Ovary (tissue), 9 donors: ENCODE results near the gene LETM1. TPM values are rescaled to one million over a fixed set of nuclear protein-coding genes. Genes with fewer than 3 reads are reported as not detected.
A peak's percentile ranks its signal among the peaks of the same experiment; 100 is the strongest.

Experiments used
- DNase-seq, 5 donors: peaks; one replicate each; pipeline ENCODE4 v3.0.0-alpha.2; 2019 to 2020
- H3K27ac ChIP-seq, 2 donors: fragments of 200-600 bp; one replicate each; pipeline versions ENCODE4 v1.5.1 to v1.8.0; 2019 to 2022
- H3K27me3 ChIP-seq: fragments of 200-600 bp; one replicate; pipeline ENCODE4 v1.8.0; 2022
- H3K36me3 ChIP-seq: fragments of 200-600 bp; sonication (generic); one replicate; pipeline ENCODE4 v1.5.1; 2019
- H3K4me1 ChIP-seq: one replicate; pipeline ENCODE4 v1.8.1; 2013; ENCODE audit warnings: mild to moderate bottlenecking, moderate library complexity; ENCODE audit not compliant: insufficient read depth
- H3K4me3 ChIP-seq: fragments of 200-600 bp; sonication (generic); one replicate; pipeline ENCODE4 v1.5.1; 2017
- H3K9me3 ChIP-seq, 2 donors: fragments of 200-600 bp in 1 of 2; sonication (generic) in 1 of 2; one replicate each; pipeline versions ENCODE4 v1.5.1 to v1.8.1; 2013 to 2019; ENCODE audit warnings: mild to moderate bottlenecking in 1 of 2, moderate library complexity in 1 of 2
- EP300 ChIP-seq: sonication (generic); formaldehyde crosslinking; IDR thresholded peaks from one replicate; pipeline ENCODE4 v1.6.1; 2017; ENCODE audit warnings: antibody characterized with exemption
- POLR2A ChIP-seq: fragments of 450-650 bp; IDR thresholded peaks from one replicate; pipeline ENCODE4 v1.6.1; 2017; ENCODE audit warnings: antibody characterized with exemption, mild to moderate bottlenecking, moderate library complexity
- WGBS, 3 donors: extraction: QIAGEN DNeasy Blood & Tissue Kit in 1 of 3; methylation state at CpG; one replicate each; pipeline versions ENCODE4 v1.1.5 to v1.1.7; 2013 to 2017; 5-methylcytosine and 5-hydroxymethylcytosine counted together
- intact Hi-C, 4 donors: fragments of 100-400 bp; cut with DNase I; formaldehyde crosslinking; loops; one replicate each; pipeline versions ENCODE4 v1.11.0 to v1.15.1; 2022 to 2023
- polyA plus RNA-seq, 2 donors: library from polyadenylated mRNA; stranded (reverse); fragments of 200-250 nt in 1 of 2; fragments of 350-450 nt in 1 of 2; fragmentation: Illumina TruSeq in 1 of 2; extraction: RNeasy Lipid Tissue Mini Kit (QIAGEN cat#74804) in 1 of 2; gene quantifications; one replicate each; pipeline ENCODE4 v1.2.3, GENCODE V29; 2013 to 2014
- total RNA-seq, 7 donors: library from RNA; depleted of rRNA in 2 of 7; stranded (reverse); fragments of >200 nt in 2 of 7; fragmentation: NEBNext Ultra II Directional in 3 of 7; extraction: Animal tissue kit (Norgen Biotek cat#: 25700) in 3 of 7; gene quantifications; one replicate each; pipeline versions ENCODE4 v1.1.0 to v1.2.4, GENCODE V29; 2016 to 2023
- TF ChIP-seq, protein P1 (sequence below), 3 donors: fragments of 450-650 bp in 2 of 3; fragments of 200-600 bp in 1 of 3; IDR thresholded peaks; one replicate each; pipeline versions ENCODE4 v1.5.1 to v1.8.0; 2016 to 2022; ENCODE audit warnings: antibody characterized with exemption in 3 of 3, mild to moderate bottlenecking in 1 of 3
- donor health status: DM: no; HTN: no; CAD: no; lungs with moderate emphysema.
- donor health status: DM: no; HTN: no; CAD: no.
- donor health status: Bipolar disorder and iron deficiency.
- donor health status: DM: yes; HTN: yes; CAD: no.
- donor health status: DM: no; HTN: no; CAD: no.
- donor health status: DM: yes; HTN: yes; CAD: no.

LETM1 gene
- total and polyA plus RNA-seq, 9 donors: 9.3 to 43.6 (median 30.5) TPM

DNA sequence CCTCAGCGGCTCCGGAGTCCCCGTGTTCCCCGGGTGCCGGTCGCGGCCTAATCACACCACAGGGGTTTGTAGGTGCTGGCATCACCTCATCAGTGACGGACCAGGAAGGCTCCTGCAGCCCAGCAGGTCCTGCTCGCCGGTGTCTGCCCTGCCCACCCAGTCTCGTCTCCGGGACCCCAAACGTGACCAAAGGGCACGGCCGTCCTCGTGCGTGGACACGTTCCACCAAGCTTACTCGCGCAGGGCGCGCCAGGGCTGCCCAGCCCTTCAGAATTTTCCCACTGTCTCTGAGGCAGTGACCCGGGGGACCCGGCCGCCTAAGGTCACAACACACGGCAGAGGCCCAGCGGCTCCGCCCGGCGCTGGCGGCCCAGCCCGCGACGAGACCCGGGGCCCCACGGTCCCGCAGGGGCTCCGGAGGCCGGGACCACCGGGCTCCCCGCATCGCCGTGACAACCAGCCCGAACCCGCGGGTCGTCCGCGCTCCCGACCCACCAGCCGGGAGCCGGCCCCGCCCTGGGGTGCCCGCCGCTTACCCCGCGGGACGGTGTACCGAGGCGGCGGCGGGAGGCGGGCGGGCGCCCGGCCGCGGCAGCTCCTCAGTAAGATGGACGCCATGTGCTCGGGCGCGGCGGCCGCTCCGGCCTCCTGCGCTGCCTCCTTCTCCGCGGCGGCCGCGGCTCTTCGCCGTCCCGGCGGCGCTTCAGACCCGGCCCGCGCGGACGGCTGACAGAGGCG, 454 bp downstream of the LETM1 start:
- no peaks in the 10 kb centered on the region for H3K36me3 ChIP-seq
- TF ChIP-seq EP300: no peak
- TF ChIP-seq, protein P1, sequence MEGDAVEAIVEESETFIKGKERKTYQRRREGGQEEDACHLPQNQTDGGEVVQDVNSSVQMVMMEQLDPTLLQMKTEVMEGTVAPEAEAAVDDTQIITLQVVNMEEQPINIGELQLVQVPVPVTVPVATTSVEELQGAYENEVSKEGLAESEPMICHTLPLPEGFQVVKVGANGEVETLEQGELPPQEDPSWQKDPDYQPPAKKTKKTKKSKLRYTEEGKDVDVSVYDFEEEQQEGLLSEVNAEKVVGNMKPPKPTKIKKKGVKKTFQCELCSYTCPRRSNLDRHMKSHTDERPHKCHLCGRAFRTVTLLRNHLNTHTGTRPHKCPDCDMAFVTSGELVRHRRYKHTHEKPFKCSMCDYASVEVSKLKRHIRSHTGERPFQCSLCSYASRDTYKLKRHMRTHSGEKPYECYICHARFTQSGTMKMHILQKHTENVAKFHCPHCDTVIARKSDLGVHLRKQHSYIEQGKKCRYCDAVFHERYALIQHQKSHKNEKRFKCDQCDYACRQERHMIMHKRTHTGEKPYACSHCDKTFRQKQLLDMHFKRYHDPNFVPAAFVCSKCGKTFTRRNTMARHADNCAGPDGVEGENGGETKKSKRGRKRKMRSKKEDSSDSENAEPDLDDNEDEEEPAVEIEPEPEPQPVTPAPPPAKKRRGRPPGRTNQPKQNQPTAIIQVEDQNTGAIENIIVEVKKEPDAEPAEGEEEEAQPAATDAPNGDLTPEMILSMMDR (IDR thresholded peaks at IDR 0.05): no peak
- no peaks in the 10 kb centered on the region for H3K9me3 ChIP-seq
- intact Hi-C loops: no loop called here
- WGBS, 3 donors: 1 to 2% (median 1%) methylated on average over 10 to 92 of the region's 92 CpGs
- H3K27me3 ChIP-seq: no peaks in the 10 kb centered on the region
- peak; percentile 29 to 68 (median 53) for DNase-seq
- H3K4me1 ChIP-seq: peaks cover 15% of the 10 kb centered on the region
- H3K4me3 ChIP-seq: peak overlapping the region; percentile 84
- H3K27ac ChIP-seq: peak overlapping the region; percentile 35 to 75

DNA sequence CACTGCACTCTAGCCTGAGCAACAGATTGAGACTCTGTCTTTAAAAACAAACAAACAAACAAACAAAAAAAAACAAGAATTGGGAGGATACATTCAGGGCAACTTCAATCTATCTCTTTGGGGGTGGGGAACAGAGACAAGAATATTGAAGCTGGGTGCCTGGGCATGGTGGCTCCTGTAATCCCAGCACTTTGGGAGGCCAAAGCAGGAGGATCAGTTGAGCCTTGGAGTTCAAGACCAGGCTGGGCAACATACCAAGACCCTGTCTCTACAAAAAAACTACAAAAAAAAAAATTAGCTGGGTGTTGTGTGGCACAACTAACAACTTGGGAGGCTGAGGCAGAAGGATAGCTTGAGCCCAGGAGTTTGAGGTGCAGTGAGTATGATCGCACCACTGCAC, 1.2 kb downstream of the LETM1 start:
- Histone ChIP-seq H3K36me3 (no peaks in the 10 kb centered on the region), H3K27me3 (no peaks in the 10 kb centered on the region), H3K4me3 (peak overlapping the region; percentile 84), H3K9me3 (no peaks in the 10 kb centered on the region), H3K27ac (no peak overlapping the region), H3K4me1 (peaks cover 15% of the 10 kb centered on the region)
- intact Hi-C loops: no loop called here
- WGBS, 3 donors: 35 to 60% (median 44%) methylated on average over 1 of the region's 1 CpG
- TF ChIP-seq, protein P1 (IDR thresholded peaks at IDR 0.05): no peak
- TF ChIP-seq EP300 (no peak), POLR2A (no peak)
- no peak for DNase-seq

DNA sequence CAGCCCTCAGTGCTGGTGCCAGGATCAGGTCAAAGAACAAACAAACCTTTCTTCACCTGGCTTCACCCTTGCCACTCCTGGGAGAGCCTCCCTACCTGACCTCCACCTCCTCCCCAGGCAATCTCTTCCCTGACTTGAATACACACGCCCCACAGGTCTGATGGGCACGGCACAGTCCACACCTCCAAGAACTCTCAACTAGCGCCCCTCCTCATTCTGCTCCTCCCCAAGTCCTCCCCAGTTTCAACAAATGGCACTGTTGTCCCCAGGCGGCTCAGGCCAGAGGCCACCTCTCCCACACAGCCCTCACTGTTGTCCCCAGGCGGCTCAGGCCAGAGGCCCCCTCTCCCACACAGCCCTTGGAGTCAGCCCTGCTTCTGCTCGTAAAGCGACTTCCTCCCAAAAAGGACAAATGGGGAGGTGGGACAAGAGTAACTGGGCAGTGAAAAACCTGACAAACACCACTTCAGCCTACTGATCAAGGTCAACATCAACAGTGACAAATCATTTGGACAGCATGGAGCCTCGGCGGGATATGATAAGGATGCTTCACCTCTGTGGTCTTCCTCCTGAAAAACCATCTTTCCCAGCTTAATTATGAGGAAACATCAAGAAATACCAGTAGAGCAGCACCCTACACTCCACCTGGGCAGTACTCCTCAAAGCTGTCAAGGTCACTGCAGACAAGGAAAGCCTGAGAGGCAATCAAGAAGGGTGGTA, 2.9 kb downstream of the LETM1 start:
- intact Hi-C loops: no loop called here
- TF ChIP-seq, protein P1 (IDR thresholded peaks at IDR 0.05): no peak
- TF ChIP-seq EP300: no peak
- H3K27ac ChIP-seq: no peak overlapping the region

DNA sequence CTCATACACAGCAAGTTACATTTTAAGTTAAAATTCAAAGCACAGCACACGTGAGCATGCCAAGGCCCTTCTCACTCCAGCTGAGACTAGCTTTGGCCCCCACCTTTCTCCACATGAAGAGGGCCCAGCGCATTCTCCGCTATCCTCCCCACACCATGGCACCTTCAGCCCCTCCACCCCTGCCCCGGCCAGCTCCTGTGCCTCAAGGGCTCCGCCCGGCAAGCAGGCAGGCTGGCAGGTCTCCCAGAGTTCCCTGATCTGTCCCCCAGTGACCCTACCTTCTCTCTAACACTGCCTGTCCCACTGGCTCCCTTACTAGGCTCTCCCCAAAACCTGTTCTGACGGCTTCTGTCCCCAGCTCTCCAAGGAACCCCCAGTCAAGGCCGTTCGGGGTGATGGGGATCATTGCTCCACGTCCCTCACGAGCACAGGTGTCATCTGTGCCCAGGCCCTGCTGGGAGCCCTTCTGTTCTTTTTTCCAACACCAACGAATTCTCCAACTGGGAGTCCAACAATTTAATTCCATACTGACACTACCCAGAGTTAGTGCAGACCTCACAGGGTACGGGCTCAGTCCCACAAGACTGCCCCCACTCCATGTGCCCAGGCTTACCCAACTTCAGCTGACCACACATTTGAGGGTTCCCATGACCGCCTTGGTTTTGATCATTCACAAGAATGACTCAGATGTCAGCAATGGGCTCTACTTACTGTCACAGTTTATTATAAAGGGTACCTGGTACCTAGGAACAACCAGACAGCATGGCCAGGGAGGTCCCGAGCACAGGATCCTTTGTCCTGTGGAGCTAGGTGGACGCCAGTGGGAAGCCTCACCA, 4.2 kb downstream of the LETM1 start:
- H3K27me3 ChIP-seq: no peaks in the 10 kb centered on the region
- H3K4me1 ChIP-seq: peaks cover 11% of the 10 kb centered on the region
- TF ChIP-seq POLR2A: no peak
- TF ChIP-seq, protein P1 (IDR thresholded peaks at IDR 0.05): no peak
- no peak for TF ChIP-seq EP300
- H3K9me3 ChIP-seq: no peaks in the 10 kb centered on the region
- 72 to 79% (median 76%) methylated on average over 16 of the region's 16 CpGs for WGBS, 3 donors
- intact Hi-C loops: no loop called here
- DNase-seq: no peak
- no peak overlapping the region for H3K27ac ChIP-seq
- H3K4me3 ChIP-seq: no peak overlapping the region
- H3K36me3 ChIP-seq: no peaks in the 10 kb centered on the region

More for the DNA sequence above, 2.9 kb downstream of the LETM1 start:
- Histone ChIP-seq H3K9me3 (no peaks in the 10 kb centered on the region), H3K36me3 (no peaks in the 10 kb centered on the region), H3K4me3 (no peak overlapping the region), H3K4me1 (peaks cover 15% of the 10 kb centered on the region), H3K27me3 (no peaks in the 10 kb centered on the region)
- WGBS, 3 donors: 79 to 81% (median 79%) methylated on average over 9 of the region's 9 CpGs
- DNase-seq: no peak
